GM12874 (cell line): ENCODE results near the gene SPOP.

Source experiments
- CTCF ChIP-seq: IDR thresholded peaks from 2 replicates; pipeline ENCODE4 v1.5.1; 2011; ENCODE audit warnings: low read depth, mild to moderate bottlenecking, control low read depth, low read length, moderate library complexity; ENCODE audit not compliant: insufficient read depth

The SPOP gene

DNA sequence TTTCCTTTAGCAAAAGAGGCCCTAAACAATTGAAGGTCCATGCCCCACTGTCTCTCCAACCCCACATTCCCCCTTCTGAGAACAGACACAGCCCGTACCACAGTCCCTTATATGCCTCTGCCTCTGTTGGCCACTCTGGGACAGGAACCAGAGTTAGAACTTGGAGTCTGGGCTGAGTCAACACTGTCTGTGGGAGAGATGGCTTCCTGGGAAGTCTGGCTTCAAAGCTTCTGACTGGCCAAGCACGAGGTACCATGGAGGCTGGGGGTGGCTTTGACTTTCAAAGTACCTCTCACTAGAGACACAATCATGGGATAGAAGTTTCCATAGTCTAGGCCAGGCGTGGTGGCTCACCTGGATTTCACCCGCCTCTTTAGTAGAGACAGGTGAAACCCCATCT, 14.9 kb upstream of the SPOP start:
- no peak for TF ChIP-seq CTCF

- no peak for TF ChIP-seq CTCF
Observed at GRCh38 chr17:49691677-49692191, 13.8 kb upstream of the SPOP start.

- no peak for TF ChIP-seq CTCF
Observed at GRCh38 chr17:49691086-49691676, 13.3 kb upstream of the SPOP start.

DNA sequence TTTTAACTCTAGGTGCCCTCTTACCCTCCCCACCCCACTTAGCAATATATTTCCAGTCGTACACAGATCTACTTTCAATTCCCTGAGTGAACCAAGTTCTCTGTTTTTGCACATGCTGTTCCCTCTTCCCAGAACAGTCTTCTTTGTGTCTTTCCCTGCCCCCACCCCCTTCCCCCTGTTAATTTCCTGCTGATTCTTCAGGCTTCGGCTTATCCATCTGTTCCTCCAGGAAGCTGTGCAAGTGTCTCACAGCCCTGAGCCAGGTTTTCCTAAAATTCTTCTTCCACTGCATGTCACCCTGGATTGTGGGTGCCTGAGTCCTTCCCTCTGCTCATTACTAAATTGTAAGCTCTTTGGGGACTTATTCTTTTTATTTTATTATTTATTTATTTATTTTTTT, 12.4 kb upstream of the SPOP start:
- no peak for TF ChIP-seq CTCF

- TF ChIP-seq CTCF: no peak
Observed at GRCh38 chr17:49688848-49689247, 11.0 kb upstream of the SPOP start.

DNA sequence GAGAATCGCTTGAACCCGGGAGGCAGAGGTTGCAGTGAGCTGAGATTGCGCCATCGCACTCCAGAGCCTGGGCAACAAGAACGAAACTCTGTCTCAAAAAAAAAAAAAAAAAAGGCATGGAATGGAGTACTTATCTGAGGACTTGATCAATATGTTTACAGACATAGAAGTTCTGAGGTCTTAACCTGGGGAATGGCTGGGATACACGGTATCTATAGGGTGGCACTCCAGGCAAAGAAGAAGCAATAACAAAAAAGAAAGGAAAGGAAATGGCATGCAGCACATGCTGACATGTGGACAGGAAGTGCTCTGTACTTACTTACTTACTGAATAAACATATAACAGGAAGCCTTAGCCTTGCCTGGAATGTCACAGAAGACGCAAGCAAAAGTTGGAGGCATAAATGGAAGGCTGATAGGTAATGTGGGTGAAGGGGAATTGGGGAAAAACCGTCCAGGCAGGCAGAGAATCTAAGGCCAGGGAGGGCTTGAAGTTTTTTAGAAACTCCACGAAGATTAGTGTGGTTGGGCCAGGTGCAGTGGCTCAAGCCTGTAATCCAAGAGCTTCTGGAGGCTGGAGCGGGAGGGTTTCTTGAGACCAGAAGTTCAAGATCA, 10.1 kb upstream of the SPOP start:
- no peak for TF ChIP-seq CTCF

- no peak for TF ChIP-seq CTCF
Observed at GRCh38 chr17:49681106-49681979, 3.4 kb upstream of the SPOP start.
